GM18909 (cell line): ENCODE results near the gene NRXN2.

Experiments used
- ATAC-seq: cut with Tn5 transposase; IDR thresholded peaks from one replicate; pipeline ENCODE4 v1.9.1; 2021; ENCODE audit warnings: mild to moderate bottlenecking; ENCODE audit not compliant: unreplicated experiment, poor library complexity

NRXN2 gene

DNA sequence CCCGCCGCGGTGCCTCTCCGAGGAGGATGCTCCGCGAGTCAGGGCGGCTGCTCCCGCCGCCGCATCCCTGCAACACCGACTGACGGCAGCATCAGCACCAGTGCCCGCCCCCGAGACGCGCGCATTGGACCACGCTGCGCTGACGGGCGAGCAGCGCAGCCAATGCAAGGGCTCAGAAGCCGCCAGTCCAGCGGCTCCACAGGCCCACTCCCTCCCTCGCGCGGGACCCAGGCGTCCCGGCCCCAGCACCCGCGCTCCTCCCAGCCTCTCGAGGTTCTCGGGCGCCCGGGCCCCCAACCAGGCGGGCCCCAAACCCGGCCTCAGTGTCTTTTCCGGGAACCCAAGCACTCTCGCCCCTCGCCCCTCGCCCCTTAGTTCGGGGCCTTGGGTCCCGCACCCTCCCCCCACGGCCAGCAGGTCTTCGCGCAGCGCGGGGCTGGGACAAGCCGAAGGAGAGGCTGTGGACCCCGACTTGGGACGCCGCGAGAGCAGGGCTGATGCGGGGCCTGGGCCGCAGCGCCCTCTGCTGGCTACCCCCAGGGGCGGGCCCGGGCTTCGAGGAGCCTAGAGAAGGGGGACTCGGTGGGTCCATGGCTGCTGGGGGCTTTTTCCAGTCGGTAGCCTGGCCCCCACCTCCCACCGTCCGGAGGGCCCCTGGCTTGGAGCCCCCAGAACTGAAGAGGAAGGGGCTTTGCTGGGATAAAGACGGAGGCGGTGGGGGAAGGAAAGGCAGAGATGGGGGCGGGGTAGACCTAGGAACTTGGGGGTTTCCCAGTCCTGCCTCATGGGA is at the start of gene NRXN2:
Gene NRXN2, minus strand, starts transcription at position 81 of the 790 bp plus-strand sequence. CDS start 9,498 bp downstream, outside the sequence.
- ATAC-seq = peak; percentile 73

DNA sequence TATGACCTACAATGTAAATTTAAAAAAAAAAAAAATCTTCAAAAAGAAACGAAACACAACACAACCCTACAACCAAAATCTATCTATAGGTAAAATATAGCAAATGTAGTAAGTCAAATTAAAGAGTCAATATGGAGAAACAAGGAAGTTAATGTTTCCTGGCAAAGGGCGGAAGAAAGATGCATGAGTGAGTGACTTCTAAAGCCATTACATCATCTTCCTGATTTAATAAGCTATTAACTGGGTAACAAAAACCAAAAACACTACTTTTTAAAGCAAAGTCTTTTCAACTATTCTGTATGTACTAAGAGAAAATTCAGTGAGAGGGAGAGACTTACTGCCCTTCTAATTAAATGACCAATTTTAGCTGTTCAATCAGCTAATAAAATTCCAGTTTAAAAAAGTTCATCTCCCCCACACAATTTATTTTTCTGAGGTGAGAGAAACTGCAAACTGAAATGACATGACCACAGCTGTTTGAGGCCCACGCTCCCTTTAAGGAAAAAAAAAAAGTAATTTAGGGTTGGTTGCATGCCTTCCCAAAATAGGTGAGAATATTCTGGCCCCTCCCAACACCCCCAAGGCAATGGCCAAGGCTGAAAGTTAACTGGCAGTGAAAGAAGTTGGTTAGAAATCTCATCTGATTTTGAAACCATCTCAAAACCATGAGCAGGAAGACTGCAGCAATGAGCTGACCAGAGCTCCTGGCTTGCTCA is 49.5 kb upstream of the NRXN2 start:
- no peak for ATAC-seq

DNA sequence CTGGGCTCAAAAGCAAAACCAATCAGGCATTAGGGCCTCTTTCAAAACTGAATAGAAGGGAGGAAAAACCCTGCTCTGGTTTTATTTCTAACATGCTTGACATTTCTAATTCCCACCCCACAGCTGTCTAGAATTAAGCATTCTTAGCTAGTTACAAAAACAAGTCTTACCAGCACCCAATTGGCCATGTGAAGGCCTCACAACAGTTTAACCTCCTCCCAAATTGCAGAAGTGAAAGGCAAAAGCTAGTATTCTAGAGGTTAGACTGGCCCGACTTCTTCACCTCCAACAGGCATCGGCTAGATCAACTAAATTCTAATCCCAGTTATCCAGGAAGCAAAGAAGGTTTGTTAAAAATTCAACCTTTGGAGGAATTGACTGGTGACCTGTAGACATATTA is 48.9 kb upstream of the NRXN2 start:
- ATAC-seq = peak; percentile 51

DNA sequence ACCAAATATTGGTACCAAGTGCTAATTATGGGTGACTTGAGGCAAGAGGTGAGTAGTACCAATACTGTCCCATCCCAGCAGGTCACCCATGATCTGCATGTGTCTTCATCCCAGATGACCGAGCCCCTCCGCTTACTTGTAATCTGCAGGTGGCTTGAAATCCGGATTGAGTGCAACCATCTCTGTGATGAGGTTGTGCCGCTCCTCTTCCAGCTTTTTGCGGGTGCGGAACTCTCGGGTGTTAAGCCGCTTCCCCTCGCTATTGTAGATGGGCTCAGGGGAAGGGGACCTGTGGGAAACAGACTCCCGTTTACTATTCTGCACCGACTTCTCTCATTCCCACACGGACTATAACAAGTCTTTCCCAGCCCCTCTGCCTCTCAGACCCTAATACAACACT is 47.1 kb upstream of the NRXN2 start:
- ATAC-seq = no peak

DNA sequence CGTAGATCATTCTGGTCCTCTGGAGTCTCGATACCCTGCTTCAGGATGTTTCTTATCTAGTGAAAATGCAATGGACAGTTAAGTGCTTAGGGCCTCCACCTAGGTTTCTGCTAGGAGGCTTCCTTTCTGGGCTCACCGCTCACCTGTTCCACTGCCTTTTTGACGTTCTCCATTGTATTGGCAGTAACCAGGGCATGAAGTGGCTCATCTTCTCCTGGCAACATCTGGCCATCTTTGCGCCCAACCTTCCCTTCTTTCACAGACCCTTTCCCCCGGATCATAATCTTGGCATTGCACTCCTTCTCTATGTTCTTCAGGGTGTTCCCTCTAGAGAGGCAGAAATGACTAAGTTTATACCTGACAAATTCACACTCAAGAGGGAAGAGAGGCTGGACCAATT is 46.3 kb upstream of the NRXN2 start:
- no peak for ATAC-seq

DNA sequence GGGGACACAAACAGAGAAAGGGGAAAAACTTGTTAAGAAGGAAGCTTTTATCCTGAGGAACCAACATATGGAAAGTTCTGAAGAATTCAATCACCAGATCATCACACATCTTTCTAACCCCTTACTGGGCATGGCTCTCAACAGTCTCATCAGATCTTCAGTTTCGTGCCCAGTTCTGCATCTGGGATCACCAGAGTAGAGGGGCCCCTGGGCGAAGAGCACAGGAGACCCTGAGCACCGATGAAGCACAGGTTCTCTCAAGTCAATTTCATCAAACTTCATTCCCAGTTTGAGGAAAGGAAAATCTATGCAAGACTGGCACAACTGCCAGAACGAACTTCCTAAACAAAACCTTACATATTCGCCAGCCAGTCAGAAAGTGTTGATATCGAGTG is 45.3 kb upstream of the NRXN2 start:
- no peak for ATAC-seq

DNA sequence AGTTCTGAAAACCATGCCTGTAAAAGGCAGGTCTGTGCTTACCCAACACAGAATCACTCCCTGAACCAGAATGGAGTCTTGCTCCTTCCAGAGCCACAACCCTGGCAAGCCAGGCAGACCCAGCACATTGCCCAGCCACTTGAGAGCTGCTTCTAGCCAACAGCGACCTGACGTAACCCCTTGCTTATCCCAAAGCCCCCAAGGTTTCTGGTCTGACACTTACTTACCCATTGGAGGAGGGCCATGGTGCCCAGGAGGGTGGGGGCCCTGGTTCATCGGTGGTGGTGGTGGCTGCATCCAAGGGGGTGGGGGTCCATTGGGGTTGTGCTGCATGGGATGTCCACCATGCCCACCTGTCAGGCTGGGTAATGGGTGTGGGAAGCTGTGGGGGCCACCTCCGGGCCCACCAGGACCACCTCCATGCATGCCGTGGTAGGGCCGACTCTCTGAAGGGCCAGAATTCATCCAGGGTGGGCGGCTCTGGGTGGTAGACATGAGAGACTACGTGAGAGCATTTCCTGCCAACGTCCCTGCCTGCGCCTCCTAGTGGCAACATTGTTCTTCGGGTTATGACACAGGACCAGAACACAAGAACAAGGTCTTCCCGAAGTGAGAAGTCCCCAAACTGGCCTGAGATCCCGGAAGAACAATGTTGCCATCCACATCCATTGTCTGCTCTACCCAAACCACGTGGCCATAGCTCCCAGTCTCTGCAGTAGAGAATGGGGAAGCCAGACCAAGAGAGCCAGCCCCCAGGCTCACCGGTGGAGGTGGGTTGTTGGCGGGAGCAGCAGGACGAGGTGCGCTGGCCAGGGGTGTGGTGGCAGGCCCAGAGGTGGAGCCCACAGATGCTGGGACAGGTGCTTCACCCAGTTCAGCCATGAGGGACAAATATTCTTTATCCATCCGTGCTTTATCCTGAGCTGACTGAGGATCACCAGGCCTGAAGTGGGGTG is 44.6 kb upstream of the NRXN2 start:
- ATAC-seq = no peak

DNA sequence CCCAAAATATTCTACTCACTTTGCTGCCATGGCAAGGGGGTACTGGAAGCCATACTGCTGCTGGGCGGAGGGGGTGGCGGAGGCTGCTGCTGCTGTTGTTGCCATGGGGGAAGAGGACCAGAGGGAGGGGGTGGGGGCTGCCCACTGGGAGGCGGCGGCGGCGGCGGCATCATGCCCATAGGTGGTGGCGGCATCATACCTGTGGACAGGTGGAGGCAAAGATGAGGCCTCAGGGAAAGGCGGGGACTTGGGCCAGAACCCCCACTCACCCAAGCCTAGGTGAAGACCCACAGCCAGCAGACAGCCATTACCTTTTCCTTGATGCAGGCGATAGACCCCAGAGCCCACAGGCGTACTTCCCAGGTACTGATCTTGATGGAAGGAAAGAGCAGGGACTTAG is 43.9 kb upstream of the NRXN2 start:
- ATAC-seq = no peak

DNA sequence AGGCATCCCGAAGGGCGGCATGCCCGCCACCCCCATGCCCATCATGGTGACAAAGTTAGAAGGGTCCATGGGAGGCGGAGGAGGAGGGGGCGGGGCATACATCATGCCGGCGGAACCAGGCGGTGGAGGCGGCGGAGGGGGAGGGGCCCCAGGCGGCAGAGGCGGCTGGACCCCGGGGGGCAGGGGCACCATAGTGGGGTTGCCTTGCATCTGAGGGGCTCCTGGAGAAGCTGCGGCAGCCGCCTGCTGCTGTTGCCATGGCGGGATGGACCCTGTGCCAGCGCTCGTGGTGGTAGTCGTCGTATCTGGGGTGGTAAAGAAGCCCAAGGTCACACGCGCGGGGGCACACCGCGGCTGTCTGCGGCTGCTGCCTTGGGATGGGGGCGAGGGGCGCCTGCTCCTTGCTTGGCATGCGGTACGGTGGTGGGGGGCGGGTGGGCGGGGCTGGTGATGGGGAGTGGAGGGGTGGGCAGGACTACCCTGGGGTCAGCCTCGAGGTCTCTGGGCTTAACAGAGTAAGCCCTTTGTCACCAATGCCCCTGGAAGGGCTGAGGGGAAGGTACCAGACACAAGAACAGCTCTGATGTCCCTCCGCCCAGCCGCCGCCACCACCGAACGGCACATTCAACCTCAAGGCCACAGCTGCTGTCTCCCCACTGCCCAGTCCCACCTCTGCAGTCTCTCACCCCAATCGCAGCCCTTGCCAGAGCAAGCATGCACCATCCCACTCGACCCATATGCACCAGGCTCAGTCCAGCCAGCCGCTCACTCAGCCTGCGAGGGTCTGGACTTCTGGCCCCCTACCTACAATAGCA is 43.1 kb upstream of the NRXN2 start:
- no peak for ATAC-seq

DNA sequence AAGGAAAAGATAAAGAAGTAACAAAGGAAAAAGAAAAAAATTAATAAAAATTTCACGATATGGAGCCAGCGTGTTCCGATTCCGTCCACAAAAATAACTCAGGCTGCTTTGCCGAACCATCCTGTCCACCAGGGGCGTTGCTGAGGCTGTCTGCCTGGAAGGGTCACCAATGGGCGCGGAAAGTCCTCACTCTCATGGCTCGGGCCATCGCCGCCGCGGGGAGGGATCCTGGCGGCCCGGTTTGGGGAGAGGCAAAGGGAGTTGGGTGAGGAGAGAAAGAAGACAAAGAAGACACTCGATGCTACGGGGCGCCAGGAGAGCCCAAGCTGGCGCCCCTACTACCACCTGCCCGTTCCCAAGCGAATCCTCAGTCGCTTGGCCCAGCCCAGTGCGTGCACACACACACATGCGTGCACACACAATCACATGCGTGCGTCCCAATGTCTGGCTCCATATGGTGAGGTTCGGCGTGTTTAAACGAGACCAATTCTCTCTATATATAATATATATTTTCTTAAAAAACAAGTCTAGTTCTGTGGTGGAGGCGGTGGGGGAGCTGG is 42.4 kb upstream of the NRXN2 start:
- ATAC-seq = no peak

DNA sequence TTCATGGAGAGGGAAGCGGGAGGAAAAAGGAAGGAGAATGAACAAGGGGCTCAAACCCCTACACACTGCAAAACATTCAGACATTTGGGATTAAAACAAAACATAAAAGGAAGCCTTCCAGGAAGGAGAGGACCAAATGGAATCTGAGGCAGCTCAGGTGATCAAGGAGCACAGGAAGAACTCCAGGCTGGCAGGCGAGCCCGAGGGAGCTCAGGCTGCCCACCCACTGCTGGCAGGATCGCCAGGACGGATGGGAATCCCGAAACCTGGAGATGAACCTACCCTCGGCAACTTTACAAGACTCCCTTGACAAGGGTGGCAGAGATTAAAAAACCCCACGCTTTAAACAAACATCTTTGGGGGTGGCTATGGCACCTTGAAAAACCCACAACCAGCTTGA is 41.8 kb upstream of the NRXN2 start:
- ATAC-seq = no peak

DNA sequence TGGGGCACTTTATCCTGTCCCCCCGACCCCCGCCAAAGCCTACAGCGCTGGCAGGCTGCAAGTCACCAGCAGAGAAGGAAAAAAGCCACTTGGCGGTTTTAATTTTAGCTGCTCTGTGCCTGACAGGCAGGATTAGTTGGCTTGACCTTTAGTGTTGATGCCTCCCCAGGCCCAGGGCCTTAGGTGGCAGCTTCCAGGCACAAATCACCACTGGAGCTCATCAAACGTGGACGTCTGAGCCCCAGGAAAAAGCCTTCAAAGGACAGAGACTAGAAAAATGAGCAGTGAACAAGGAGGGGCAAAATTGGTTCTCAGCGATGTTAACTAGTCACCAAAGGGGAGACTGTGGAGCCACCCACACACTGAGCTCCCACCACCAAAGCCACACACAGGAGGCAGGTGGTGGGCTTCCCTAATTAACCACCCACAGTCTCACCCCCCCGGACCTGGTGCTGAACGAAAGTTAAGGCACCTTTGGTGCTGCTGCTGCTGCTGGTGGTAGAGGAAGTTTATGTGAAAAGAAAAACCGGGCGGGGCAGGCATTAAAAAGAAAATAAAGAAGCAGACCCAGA is 41.1 kb upstream of the NRXN2 start:
- ATAC-seq = no peak

DNA sequence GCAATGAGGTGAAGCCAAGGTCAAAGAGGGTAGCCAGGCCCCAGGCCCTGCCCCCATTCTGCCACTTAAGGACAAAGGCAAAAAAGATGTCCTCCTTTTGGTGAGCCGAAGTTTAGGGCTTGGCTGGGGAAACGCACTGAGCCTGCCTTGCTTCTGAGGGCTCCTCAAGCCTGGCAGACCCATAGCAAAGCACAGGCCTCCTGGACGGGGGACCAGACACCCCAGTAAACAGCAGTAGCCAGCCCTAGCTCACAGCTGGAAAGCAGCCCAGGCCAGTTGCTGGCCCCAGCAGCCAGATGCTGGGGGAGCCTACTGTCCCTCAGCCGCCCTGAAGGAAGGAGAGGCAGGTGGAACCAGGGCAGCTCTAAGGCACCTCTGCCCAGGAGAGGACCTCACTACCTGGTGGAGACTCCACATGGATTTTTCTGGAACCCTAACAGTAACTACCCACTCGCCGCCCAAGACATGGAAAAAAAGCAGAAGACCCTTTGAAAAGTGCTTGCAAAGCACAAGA is 40.6 kb upstream of the NRXN2 start:
- ATAC-seq = no peak

DNA sequence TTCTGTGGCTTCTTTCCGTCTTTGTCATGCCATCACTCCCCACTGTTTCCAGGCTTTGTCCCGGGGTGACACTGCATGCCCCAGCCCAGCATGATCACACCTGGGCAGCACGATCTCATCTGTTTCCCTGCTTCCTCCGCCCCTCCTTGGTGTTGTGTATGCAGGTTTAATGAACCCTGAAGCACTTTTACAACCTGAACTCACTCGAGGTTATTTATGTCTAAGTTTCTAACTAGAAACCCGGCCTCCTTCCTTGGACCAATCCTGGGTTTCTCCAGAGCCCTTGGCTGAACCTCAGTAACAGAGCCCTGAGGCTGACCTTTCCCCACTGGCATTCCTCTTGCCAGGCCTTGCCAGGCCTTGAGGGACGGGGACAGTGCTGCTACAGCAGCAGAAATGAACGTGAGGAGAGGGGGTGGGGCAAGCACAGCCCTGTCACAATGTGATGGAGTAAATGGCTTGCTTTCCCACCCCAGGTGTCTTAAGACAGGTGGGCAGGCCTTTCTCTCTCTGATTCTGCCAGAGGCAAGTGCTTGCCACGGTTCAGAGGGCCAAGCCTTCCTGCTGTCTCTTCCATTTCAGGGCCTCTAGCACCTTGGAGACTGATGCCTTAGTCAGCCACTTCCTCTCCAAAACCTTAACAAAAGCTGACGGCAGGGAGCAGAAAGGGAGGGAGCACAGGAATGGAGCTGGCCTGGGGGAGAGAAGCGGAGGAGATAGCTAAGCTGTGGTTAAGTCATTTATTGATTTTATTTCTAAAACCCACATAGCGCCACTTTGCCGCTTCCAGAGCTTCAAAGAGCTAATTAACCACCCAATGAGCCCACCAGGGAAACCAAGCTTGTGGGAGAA is 39.9 kb upstream of the NRXN2 start:
- no peak for ATAC-seq

DNA sequence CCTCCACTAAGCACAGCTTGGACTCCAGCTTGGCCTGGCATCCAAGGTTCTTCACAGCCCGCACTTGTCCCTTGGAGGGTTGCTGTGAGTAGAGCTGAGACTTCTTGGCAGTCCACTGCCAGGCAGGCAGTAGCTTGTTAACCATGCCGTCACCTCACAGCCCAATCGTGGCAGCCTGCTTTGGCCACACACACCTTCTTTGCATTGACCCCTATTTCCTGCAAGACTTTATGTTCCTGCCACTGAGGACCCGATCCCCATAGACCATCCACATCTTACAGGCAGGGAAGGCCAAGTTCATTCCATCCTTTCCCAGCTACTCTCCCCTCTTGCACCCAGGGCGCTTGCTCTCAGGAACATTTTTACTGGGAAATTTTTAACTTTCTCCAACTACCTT is 39.3 kb upstream of the NRXN2 start:
- no peak for ATAC-seq

DNA sequence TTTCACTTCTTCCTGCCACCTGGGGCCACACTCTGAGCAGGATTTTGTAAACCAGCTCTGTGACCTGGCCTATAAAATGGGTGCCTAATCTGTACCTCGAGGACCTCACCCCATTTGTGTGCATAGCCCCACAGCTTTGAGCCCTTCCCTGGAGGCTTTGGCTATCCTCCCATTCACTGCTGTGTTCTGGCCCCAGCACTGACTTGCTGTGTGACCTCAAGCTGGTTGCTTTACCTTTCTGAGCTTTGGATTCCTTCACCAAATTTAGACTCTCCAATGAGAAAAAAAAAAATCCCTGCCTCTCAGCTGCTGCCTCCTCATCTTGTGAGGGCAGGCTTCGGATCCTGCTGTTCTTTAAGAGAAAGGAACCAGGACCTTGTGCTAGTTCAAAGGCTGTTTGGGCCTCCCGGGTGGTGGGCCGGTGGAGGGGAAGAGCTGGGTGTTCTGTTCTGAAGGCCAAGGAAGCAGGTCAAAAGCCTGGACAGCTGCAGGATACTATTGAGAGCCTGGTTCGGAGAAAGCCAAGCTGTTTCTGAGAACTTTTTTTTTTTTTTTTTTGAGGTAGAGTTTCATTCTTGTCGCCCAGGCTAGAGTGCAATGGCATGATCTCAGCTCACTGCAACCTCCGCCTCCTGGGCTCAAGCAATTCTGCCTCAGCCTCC is 37.9 kb upstream of the NRXN2 start:
- ATAC-seq = no peak
